Sciatic nerve (tissue), 2 donors: Measurements from ENCODE around the gene OPCML. TPM values are rescaled to one million over a fixed set of nuclear protein-coding genes. Genes with fewer than 3 reads are reported as not detected.

Experiments used
- ATAC-seq: fragments of 200-7000 bp; cut with Tn5 transposase; one replicate; pipeline ENCODE4 v1.9.1; 2020; ENCODE audit warnings: mild to moderate bottlenecking, moderate library complexity
- DNase-seq: peaks from one replicate; pipeline ENCODE4 v3.0.0-alpha.2; 2020; ENCODE audit warnings: low spot score
- intact Hi-C: fragments of 100-400 bp; cut with DNase I; formaldehyde crosslinking; loops from one replicate; pipeline ENCODE4 v1.14.2; 2022
- total RNA-seq: library from RNA; stranded (reverse); fragmentation: NEBNext Ultra II Directional; extraction: Animal tissue kit (Norgen Biotek cat#: 25700); gene quantifications from one replicate; pipeline ENCODE4 v1.2.1, GENCODE V29; 2021
- donor health status: DM: no; HTN: no; CAD: no.
- donor health status: DM: no; HTN: no; CAD: no.

OPCML gene
- total RNA-seq = 4.5 TPM

- intact Hi-C loops = no loop called here
- no peak for DNase-seq
- ATAC-seq = no peak
Observed at GRCh38 chr11:133531971-133532651, at the start of gene OPCML. Gene OPCML, minus strand, starts transcription at chr11:133532501.

- DNase-seq (no peak), ATAC-seq (no peak)
- intact Hi-C loops = no loop called here
Observed at GRCh38 chr11:133581091-133581490, 48.8 kb upstream of the OPCML start.

- ATAC-seq (no peak), DNase-seq (no peak)
- intact Hi-C loops = no loop called here
Observed at GRCh38 chr11:133579165-133580031, 47.1 kb upstream of the OPCML start.

GRCh38 chr11:133577403-133577802 lies 45.1 kb upstream of the OPCML start:
- no peak for DNase-seq
- no peak for ATAC-seq
- intact Hi-C loops = no loop called here

- ATAC-seq (no peak), DNase-seq (no peak)
- intact Hi-C loops = no loop called here
Observed at GRCh38 chr11:133576351-133576750, 44.0 kb upstream of the OPCML start.

- intact Hi-C loops = no loop called here
- ATAC-seq (no peak), DNase-seq (no peak)
Observed at GRCh38 chr11:133573081-133573480, 40.8 kb upstream of the OPCML start.

GRCh38 chr11:133570376-133570775 lies 38.1 kb upstream of the OPCML start:
- DNase-seq (no peak), ATAC-seq (no peak)
- intact Hi-C loops = no loop called here

GRCh38 chr11:133563505-133564025 lies 31.3 kb upstream of the OPCML start:
- no peak for ATAC-seq
- intact Hi-C loops = no loop called here
- no peak for DNase-seq

- intact Hi-C loops = no loop called here
- ATAC-seq (no peak), DNase-seq (no peak)
Observed at GRCh38 chr11:133560472-133560855, 28.2 kb upstream of the OPCML start.

GRCh38 chr11:133559833-133560471 lies 27.7 kb upstream of the OPCML start:
- intact Hi-C loops = no loop called here
- ATAC-seq (no peak), DNase-seq (no peak)

- ATAC-seq = no peak
- intact Hi-C loops = no loop called here
- DNase-seq = no peak
Observed at GRCh38 chr11:133559382-133559781, 27.1 kb upstream of the OPCML start.

GRCh38 chr11:133555034-133555433 lies 22.7 kb upstream of the OPCML start:
- ATAC-seq (no peak), DNase-seq (no peak)
- intact Hi-C loops = no loop called here

- intact Hi-C loops = no loop called here
- no peak for DNase-seq
- ATAC-seq = no peak
Observed at GRCh38 chr11:133553885-133554740, 21.8 kb upstream of the OPCML start.

GRCh38 chr11:133552938-133553337 lies 20.6 kb upstream of the OPCML start:
- ATAC-seq = no peak
- intact Hi-C loops = no loop called here

GRCh38 chr11:133551064-133551463 lies 18.8 kb upstream of the OPCML start:
- ATAC-seq (no peak), DNase-seq (no peak)
- intact Hi-C loops = no loop called here

More at GRCh38 chr11:133552938-133553337, 20.6 kb upstream of the OPCML start:
- DNase-seq = no peak

GRCh38 chr11:133549826-133550225 lies 17.5 kb upstream of the OPCML start:
- ATAC-seq (no peak), DNase-seq (no peak)
- intact Hi-C loops = no loop called here

- intact Hi-C loops = no loop called here
- DNase-seq (no peak), ATAC-seq (no peak)
Observed at GRCh38 chr11:133548641-133549040, 16.3 kb upstream of the OPCML start.

GRCh38 chr11:133547808-133548494 lies 15.7 kb upstream of the OPCML start:
- ATAC-seq = no peak
- DNase-seq = no peak
- intact Hi-C loops = no loop called here
